Stimulated activated CD4-positive, alpha-beta T cell treated with anti-CD3 and anti-CD28 coated beads, Interleukin-1b, Interleukin-23, amount 100 ng/mL, for 1 hour (primary cell): ENCODE measurements around the gene HDHD3.
A peak's percentile ranks its signal among the peaks of the same experiment; 100 is the strongest.

Experiments used
- DNase-seq, 2 donors: peaks; one replicate each; pipeline ENCODE4 v3.0.0-alpha.2; 2020; ENCODE audit warnings: low read depth in 2 of 2

HDHD3 gene

DNA sequence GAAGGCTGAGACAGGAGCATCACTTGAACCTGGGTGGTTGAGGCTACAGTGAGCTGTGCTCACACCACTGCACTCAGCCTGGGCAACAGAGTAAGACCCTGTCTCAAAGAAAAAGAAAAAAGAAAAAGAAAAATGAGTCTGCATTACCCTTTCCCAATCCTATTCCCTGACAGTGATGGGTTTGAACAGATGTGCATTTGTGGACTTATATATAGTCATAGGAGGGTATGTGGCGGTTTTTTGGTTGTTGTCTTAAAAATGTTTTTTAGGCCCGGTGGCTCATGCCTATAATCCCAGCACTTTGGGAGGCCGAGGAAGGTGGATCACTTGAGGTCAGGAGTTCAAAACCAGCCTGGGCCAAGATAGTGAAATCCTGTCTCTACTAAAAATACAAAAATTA is 13.4 kb downstream of the HDHD3 start:
- no peak for DNase-seq

DNA sequence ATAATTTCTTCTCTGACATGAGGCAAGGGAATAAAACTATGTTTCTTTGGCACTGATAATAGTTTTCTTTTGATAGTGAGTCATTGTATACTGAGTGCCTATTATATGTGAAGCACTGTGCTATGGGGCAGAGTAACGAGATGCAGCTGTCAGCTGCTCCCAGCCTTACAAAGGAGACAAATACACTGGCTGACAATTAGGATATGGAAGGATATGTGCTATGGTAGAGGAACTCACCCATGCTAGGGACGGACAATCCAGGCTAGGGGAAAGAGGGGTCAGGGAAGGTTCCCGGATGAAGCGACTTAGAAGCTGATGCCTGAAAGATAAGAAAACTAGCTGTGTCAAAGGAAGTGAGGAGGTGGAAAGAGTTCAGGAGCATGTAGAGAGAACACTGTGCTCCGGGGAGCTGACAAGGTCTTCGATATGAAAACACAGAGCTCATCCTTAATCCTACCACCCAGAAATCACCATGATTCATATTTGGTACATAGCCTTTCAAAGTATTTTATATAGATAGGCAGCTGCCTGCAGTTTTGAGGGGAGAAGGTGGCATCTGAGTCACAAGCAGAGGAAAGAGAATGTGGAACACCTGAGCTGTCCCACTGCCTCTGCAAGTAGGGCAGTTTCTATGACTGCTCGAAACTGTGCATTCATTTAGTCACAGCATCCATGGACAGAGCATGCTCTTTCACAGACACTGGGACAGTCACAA is 15.3 kb downstream of the HDHD3 start:
- DNase-seq = no peak

GRCh38 chr9:113360242-113360842 is 16.4 kb downstream of the HDHD3 start:
- DNase-seq = no peak

DNA sequence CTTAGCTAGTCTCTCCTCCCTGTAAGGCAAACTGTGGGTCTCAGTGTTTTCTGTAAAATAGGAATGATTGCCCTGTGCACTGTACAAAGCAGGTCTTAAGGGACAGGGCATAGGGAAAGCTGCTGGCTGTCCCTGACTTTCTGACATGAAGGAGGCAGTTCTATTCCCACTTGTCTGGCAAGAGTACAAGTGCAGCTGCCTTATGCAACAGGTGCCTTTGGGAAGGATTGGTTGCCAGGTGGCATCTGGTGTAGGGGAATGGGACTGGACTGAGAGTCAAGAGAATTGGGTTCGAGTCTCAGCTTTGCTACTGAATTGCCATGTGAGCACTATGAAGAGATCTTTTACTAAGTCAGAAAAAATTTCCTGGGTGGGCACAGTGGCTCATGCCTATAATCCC is 17.4 kb downstream of the HDHD3 start:
- DNase-seq = no peak

DNA sequence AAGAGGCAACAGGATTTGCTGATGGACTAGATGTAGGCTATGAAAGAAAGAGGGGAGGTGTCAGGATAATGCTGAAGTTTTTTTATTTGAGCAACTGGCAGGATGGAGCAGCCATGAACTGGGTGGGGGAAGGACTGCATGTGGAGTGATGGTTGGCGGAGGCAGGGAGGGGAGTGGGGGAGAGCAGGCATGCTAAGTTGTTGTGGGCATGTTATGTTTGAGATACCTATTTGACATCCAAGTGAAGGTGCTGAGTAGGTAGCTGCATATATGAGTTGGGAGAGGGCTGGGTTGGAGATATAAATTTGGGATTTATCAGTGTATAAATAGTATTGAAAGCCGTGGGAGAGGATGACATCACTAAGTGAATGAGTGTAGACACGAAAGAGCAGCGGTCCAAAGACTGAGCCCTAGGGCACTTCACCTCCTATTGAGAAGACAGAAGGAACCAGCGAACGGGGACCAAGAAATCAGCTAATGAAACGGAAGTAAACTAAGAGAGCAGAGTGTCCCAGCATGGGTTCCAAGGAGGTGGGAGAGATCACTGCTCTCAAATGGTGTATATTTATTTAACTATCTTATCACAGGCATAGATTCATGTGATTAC is 20.0 kb downstream of the HDHD3 start:
- DNase-seq = no peak

DNA sequence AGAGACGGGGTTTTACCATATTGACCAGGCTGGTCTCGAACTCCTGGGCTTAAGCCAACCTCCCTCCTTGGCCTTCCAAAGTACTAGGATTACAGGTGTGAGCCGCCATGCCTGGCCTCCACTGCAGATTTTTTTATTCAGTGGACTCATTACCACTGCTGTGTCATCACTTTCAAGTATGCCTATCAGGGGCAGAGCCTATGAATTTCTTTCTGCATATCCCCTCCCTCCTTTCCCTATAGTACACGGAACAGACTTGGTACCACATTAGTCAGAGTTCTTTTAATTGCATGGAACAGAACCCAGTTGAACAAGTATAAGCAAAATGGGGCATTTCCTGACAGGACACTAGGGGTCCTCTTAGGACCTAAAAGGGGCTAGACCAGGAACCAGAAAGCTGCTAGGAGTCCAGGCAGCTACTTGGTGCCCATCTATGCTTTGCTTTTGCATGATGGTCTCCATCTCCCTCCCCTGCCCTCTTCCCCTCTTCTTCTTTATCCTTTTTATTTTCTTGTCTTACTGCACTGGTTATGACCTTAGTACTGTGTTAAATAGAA is 21.7 kb downstream of the HDHD3 start:
- no peak for DNase-seq

DNA sequence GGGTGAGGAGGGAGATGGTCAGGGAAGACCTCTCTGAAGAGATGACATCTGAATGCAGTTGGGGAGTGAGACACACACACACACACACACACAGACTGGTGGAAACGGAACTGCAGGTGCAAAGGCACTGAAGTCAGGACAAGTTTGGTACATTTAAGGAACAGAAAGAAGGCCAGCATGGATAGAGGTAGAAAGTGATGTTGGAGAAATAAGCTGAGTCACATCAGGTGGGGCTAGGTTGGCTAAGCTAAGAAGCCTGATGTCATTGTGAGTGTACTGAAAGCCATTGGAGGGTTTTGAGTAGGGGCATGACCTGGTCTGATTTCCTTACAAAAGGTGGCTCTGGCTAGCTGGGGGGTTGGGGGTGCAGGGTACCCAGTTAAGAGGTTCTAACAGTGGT is 24.4 kb downstream of the HDHD3 start:
- DNase-seq = no peak

GRCh38 chr9:113352006-113352405 is 24.8 kb downstream of the HDHD3 start:
- DNase-seq = no peak

- no peak for DNase-seq
Observed at GRCh38 chr9:113350937-113351336, 25.8 kb downstream of the HDHD3 start.

- DNase-seq = no peak
Observed at GRCh38 chr9:113350107-113350661, 26.6 kb downstream of the HDHD3 start.

GRCh38 chr9:113349445-113350094 is 27.2 kb downstream of the HDHD3 start, which contains the start of gene BSPRY:
Gene BSPRY (plus strand): TSS chr9:113349541. CDS start chr9:113349580, 39 bp downstream.
- DNase-seq = no peak

- DNase-seq = no peak
Observed at GRCh38 chr9:113349066-113349444, 27.7 kb downstream of the HDHD3 start.

DNA sequence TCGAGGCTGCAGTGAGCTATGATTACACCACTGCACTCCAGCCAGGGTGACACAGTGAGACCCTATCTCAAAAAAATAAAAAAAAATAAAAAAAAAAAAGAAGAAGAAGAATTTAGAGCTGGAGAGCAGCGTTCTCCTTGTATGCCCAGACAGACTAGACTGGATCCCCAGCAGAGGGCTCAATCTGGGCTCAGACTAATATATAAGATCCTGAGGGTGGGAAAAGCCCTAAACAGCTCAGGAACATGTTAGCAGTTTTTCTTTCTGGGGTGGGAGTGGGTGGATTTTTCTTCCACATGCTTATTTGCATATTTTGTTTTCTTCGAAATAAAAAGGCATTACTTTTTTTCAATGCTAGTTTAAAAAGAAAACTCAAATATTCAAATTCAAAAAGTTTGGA is 28.3 kb downstream of the HDHD3 start:
- DNase-seq = no peak

GRCh38 chr9:113345671-113346070 is 31.1 kb downstream of the HDHD3 start:
- DNase-seq = no peak

DNA sequence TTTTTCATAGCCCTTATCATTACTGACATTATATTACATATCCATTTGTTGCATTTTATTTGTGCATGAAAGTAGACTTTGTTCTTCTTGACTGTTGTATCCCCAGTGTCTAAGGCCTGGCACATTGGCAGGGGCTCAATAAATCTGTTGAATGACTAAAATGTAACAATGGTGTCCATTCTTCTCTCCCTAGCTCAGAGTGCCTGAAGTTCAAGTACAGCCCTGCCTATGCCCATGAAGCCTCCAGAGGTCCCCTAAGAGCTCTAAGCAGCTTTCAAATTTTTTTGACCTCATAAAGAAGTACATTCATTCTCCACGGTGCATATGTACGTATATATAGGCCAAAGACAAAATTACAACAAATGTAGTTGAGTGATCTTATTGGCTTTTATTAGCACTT is 31.6 kb downstream of the HDHD3 start:
- DNase-seq = no peak

DNA sequence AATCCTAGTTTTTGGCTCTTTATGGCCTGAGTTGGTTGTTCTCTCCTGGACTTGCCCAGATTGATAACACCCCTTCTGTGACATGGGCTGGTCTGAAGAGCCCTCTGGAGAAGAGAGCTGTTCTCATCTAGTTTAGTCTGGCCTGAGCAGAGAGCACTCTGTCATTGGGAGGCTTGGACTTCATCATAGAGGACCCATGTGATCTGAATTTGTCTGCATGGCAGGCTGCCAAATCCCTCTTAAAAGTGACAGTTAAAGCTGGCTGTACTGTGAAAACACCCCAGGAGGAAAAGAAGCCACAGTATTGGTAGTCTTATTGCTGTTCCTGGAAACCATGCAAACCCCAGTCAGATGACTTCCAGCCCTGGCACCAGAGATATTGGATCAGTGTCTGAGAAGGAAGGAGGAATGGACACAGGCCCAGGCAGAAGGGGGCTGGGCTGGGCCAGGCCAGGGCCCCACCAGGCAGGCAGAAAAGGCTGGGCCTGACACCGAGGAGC is 33.0 kb downstream of the HDHD3 start:
- no peak for DNase-seq

DNA sequence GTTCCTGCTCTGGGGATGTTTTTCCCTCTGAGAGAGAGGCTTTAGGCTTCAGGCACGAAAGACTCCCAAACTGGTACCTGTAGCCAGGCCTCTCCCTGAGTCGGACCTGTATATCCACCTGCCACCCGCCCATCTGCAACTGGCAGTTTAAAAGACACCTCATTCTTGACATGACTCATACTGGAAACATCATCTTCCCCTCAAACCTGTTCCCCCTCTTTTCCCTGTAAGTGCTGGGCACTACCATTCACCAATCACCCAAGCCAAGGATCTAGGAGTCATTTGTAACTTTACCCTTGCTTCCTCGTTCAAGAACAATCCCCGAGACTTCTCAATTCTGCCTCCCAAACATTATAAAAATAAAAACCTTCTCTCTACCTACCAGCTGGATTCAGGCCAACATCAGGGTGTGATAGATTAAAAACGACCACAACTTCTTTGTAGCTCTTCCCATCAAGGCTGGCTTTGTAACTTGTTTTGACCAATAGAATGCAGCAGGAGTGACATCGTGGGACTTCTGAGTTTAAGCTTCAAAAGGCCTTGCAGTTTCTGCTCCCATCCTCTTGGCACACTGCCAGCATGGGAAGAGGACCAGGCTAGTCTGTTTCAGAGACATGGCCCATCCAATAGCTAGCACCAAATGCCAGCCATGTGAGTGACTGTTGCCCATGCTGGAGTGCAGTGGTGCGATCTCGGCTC is 34.9 kb downstream of the HDHD3 start:
- no peak for DNase-seq

DNA sequence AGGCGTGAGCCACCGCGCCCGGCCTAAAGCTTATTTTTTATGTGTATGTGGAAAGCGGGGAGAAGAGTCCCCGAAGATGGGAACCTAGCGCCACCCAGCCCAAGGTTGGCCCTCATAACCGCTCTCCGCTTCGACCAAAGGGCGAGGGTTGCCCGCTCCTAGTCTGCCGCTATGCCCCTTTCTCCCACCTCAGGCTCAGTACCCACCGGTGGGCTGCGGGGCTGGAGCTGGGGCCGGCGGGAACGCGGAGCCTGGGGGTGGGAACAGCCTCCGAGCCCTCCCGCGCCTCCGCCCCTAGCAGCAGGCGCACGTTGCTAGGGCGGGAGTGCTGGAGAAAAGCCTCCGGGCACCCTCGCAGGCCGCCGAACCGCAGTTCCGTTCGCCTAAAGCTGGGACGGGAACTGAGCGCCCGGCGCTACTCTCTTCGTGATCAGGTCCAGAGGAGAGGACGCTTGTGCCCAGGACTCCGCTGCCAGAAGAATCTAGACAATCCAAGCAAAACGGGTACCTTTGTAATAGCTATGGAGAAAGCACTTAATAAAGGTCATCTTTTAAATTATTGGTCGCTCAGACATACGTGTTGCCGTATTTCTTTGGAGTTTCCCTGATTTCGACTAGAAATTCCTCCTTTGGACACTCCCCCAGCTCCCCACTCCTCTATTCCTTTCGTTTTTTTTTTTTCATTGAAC is 36.6 kb downstream of the HDHD3 start, which contains the start of gene WDR31:
Gene WDR31 (minus strand): TSS at position 265 of the 689 bp plus-strand sequence. CDS start 8,253 bp downstream, outside the sequence.
- peak; percentile 56 to 72 for DNase-seq

- no peak for DNase-seq
Observed at GRCh38 chr9:113337714-113338113, 39.1 kb downstream of the HDHD3 start.

GRCh38 chr9:113331780-113332179 is 45.0 kb downstream of the HDHD3 start:
- DNase-seq = no peak
